Sciatic nerve (tissue), 2 donors: ENCODE results near the gene CEP170. TPM values are rescaled to one million over a fixed set of nuclear protein-coding genes. Genes with fewer than 3 reads are reported as not detected.
"Not testable (repeated sequence)": the region's sequence is repeated elsewhere in the genome, so short reads cannot be mapped to it uniquely, and the experiment has no call there.

Experiments used
- ATAC-seq: fragments of 200-7000 bp; cut with Tn5 transposase; one replicate; pipeline ENCODE4 v1.9.1; 2020; ENCODE audit warnings: mild to moderate bottlenecking, moderate library complexity
- DNase-seq: peaks from one replicate; pipeline ENCODE4 v3.0.0-alpha.2; 2020; ENCODE audit warnings: low spot score
- intact Hi-C: fragments of 100-400 bp; cut with DNase I; formaldehyde crosslinking; loops from one replicate; pipeline ENCODE4 v1.14.2; 2022
- total RNA-seq: library from RNA; stranded (reverse); fragmentation: NEBNext Ultra II Directional; extraction: Animal tissue kit (Norgen Biotek cat#: 25700); gene quantifications from one replicate; pipeline ENCODE4 v1.2.1, GENCODE V29; 2021
- donor health status: DM: no; HTN: no; CAD: no.
- donor health status: DM: no; HTN: no; CAD: no.

Gene CEP170
- total RNA-seq, 1 donor from 2014 or later: 127 TPM

- DNase-seq (no peak), ATAC-seq (peak; percentile 76)
- intact Hi-C loops: no loop called here
These were observed 8.2 kb downstream of the CEP170 start for GRCh38 chr1:243246916-243247315.

- ATAC-seq (no peak), DNase-seq (no peak)
- intact Hi-C loops: no loop called here
These were observed 10.6 kb downstream of the CEP170 start for GRCh38 chr1:243244432-243244841.

GRCh38 chr1:243236604-243237252 is 18.4 kb downstream of the CEP170 start:
- intact Hi-C loops: no loop called here
- no peak for ATAC-seq
- DNase-seq: no peak

- peak; percentile 77 for ATAC-seq
- intact Hi-C loops: no loop called here
- DNase-seq: no peak
These were observed 20.0 kb downstream of the CEP170 start for GRCh38 chr1:243234978-243235647.

- no peak for DNase-seq
- intact Hi-C loops: no loop called here
- ATAC-seq: no peak
These were observed 21.2 kb downstream of the CEP170 start for GRCh38 chr1:243233908-243234307.

GRCh38 chr1:243230914-243231313 is 24.2 kb downstream of the CEP170 start:
- intact Hi-C loops: no loop called here

GRCh38 chr1:243229526-243229925 is 25.6 kb downstream of the CEP170 start:
- DNase-seq (no peak), ATAC-seq (no peak)
- intact Hi-C loops: no loop called here

More at GRCh38 chr1:243230914-243231313, 24.2 kb downstream of the CEP170 start:
- no peak for DNase-seq
- ATAC-seq: no peak

- ATAC-seq (no peak), DNase-seq (no peak)
These were observed 27.5 kb downstream of the CEP170 start for GRCh38 chr1:243227622-243228021.

GRCh38 chr1:243218059-243218458 is 37.0 kb downstream of the CEP170 start:
- DNase-seq (no peak), ATAC-seq (no peak)
- intact Hi-C loops: no loop called here

More at GRCh38 chr1:243227622-243228021, 27.5 kb downstream of the CEP170 start:
- intact Hi-C loops: no loop called here

- ATAC-seq (no peak), DNase-seq (no peak)
- intact Hi-C loops: no loop called here
These were observed 37.7 kb downstream of the CEP170 start for GRCh38 chr1:243217349-243217748.

GRCh38 chr1:243216741-243217140 is 38.3 kb downstream of the CEP170 start:
- DNase-seq: no peak
- intact Hi-C loops: no loop called here
- ATAC-seq: no peak

GRCh38 chr1:243215276-243215875 is 39.7 kb downstream of the CEP170 start:
- intact Hi-C loops, DNase-seq, ATAC-seq: not testable (repeated sequence)

- ATAC-seq (peak; percentile 81), DNase-seq (no peak)
- intact Hi-C loops: no loop called here
These were observed 41.9 kb downstream of the CEP170 start for GRCh38 chr1:243213045-243213787.

GRCh38 chr1:243211984-243212383 is 43.1 kb downstream of the CEP170 start:
- DNase-seq, ATAC-seq, intact Hi-C loops: not testable (repeated sequence)

GRCh38 chr1:243205026-243205501 is 50.0 kb downstream of the CEP170 start:
- DNase-seq, intact Hi-C loops, ATAC-seq: not testable (repeated sequence)

- intact Hi-C loops, ATAC-seq, DNase-seq: not testable (repeated sequence)
These were observed 50.7 kb downstream of the CEP170 start for GRCh38 chr1:243204336-243204735.

- intact Hi-C loops, DNase-seq, ATAC-seq: not testable (repeated sequence)
These were observed 51.9 kb downstream of the CEP170 start for GRCh38 chr1:243203196-243203595.

GRCh38 chr1:243201316-243201715 is 53.8 kb downstream of the CEP170 start:
- ATAC-seq, intact Hi-C loops, DNase-seq: not testable (repeated sequence)

GRCh38 chr1:243197524-243197923 is 57.6 kb downstream of the CEP170 start:
- DNase-seq, ATAC-seq, intact Hi-C loops: not testable (repeated sequence)
